ENCODE results near the gene CRAMP1.

- TF ChIP-seq POLR2AphosphoS5 (IDR thresholded peaks at IDR 0.05; ENCODE audit: low read depth, low read length) (no peak), FOXP2 (optimal IDR thresholded peaks at IDR 0.05; ENCODE audit: borderline replicate concordance, extremely low read depth, extremely low read length, insufficient read depth) (peak; percentile 47), REST (IDR thresholded peaks at IDR 0.05; ENCODE audit: insufficient read depth in 1 of 2, low read depth in 2 of 2, low read length in 2 of 2) (no peak), TAF1 (IDR thresholded peaks at IDR 0.05; ENCODE audit: borderline replicate concordance, insufficient read depth, low read length) (no peak)
Measured at GRCh38 chr16:1610071-1610898, 1.9 kb upstream of the CRAMP1 start.
